K562 treated with DMSO at 1 percent for 24 hours (cell line): Measurements from ENCODE around the gene LHFPL6. TPM values are rescaled to one million over a fixed set of nuclear protein-coding genes. Genes with fewer than 3 reads are reported as not detected.

Source experiments
- total RNA-seq: library from RNA; unstranded; fragments of 300-600 nt; gene quantifications from 2 replicates; pipeline ENCODE4 v1.2.3, GENCODE V29; 2022; ENCODE audit warnings: low read depth; ENCODE audit not compliant: insufficient read depth

Gene LHFPL6
- not detected in 2 replicates for total RNA-seq

DNA sequence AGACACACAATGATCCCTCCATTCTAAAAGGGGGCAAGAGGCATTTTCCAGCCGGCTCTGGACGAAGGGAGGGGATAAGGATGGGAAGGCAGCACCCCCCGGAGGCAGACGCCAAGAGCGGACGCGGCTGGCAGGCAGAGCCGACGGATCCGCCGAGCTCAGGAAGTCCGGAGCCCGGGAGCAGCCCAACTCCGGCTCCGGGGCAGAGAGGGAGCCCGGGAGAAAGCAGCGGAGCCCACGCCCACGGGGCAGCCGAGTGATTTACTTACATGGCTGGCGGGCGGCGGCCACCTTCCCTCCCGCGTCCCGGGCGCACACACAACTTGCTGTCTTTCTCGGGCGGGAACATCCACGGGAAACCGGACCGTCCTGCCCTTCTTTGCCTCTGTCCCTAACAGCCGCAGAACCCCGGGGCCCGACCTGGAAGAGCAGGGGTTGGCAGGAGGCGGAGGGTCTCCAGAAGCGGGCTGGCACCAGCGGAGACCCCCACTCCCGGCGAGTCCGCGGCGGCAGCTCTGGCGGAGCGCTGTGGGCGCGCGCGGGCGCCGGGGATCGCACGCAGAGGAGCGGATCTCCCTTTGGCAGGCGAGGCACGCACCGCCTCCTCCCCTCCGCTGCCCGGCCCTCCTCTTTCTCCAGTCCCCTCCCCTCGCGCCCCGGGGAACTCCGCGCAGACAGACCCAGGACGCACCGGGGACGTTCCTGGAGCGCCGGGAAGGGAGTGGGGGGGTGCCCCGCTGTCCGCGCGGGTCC is at the start of gene LHFPL6:
TSS of gene LHFPL6 (minus strand) at position 580 of the 753 bp plus-strand sequence.

Other genes starting within 250 kb of the LHFPL6 start
- gene COG6, start 52.5 kb upstream of the LHFPL6 start, total RNA-seq = 6.0 and 10.4 TPM in 2 replicates